ENCODE data around the gene RPS6KC1.
"Not testable (repeated sequence)": the region's sequence is repeated elsewhere in the genome, so short reads cannot be mapped to it uniquely, and the experiment has no call there.

RPS6KC1 gene

DNA sequence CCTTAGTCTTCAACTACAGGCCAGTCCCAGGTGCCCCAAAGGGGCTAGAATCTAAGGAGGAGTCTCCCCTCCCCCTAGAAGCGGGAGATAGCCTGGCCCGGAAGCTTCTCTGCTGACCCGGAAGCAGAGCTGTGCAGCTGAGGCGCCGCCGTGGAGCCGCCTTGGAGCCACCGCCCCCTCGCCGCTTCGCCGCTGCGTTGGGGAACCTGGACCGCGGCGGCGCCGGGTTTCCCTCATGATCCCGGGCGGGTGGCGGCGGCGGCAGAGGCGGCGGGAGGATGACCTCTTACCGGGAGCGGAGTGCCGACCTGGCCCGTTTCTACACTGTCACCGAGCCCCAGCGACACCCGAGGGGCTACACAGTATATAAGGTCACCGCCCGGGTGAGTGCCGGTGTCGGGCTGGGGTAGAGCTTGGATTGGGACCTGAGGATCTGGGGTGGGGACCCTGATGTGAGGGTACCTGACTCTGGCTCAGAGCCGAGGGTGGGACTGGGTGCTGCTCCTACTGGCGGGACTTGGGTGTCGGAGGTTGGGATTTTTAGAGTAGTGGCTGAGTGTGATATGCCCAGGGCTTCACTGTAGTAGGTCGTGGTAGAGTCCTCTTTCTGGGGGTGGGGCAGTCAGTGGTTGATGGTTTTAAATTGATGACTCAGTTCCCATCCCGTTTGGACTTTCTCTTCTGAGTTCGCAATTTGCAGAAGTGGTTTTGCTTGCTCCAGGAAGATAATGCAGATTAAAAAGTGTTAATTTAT lies at the start of gene RPS6KC1:
Gene RPS6KC1 (plus strand): TSS at position 115 of the 754 bp plus-strand sequence. CDS start 164 bp downstream, at position 279.
- peak; percentile 41 for DNase-seq (ENCODE audit: low read depth)

GRCh38 chr1:213003256-213003655 lies 47.8 kb upstream of the RPS6KC1 start:
- DNase-seq (ENCODE audit: low read depth), result no peak

GRCh38 chr1:213008564-213008963 lies 42.5 kb upstream of the RPS6KC1 start:
- no peak for DNase-seq (ENCODE audit: low read depth)

- DNase-seq (ENCODE audit: low read depth), result no peak
These were observed 36.4 kb upstream of the RPS6KC1 start for GRCh38 chr1:213014642-213015041.

GRCh38 chr1:213015099-213016050 lies 35.7 kb upstream of the RPS6KC1 start, which contains the start of gene ANGEL2:
Gene ANGEL2 (minus strand): TSS chr1:213015867. CDS start chr1:213015671, 196 bp downstream.
- peak; percentile 89 for DNase-seq (ENCODE audit: low read depth)

- DNase-seq (ENCODE audit: low read depth), result no peak
These were observed 33.4 kb upstream of the RPS6KC1 start for GRCh38 chr1:213017447-213018273.

DNA sequence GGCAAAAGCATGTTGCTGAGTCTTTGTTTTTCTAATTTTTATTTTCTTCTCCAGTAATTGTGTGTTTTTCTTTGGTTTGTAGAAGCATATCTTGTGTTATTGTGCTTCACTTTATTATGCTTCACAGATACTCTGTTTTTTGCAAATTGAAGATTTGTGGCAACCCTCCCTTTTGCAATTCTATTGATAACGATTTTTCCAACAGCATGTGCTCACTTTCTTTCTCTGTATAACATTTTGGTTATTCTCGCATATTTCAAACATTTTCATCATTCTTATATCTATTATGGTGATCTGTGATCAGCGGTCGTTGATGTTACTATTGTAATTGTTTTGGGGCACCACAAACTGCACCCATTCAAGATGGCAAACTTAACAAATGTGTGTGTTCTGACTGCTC lies 31.6 kb upstream of the RPS6KC1 start:
- DNase-seq (ENCODE audit: low read depth), result no peak

GRCh38 chr1:213020016-213020415 lies 31.0 kb upstream of the RPS6KC1 start:
- no peak for DNase-seq (ENCODE audit: low read depth)

GRCh38 chr1:213027024-213027423 lies 24.0 kb upstream of the RPS6KC1 start:
- not testable (repeated sequence) for DNase-seq (ENCODE audit: low read depth)

- no peak for DNase-seq (ENCODE audit: low read depth)
These were observed 18.4 kb upstream of the RPS6KC1 start for GRCh38 chr1:213032651-213033050.

DNA sequence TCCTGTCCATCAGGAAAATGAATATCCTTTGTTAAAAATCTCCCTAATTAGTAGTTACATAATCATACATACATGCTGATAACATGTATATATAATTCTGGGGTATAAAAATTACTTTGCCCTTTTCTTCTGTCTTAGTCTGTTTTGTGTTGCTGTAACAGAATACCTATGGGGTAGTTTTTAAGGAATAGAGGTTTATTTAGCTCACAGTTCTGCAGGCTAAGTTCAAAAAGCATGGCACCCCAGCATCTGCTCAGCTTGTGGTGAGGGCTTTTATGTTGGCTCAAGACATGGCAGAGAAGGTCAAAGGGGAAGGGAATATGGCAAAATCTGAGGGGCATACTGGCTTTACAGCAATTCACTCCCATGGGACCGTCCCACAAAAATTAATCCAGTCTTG lies 16.3 kb upstream of the RPS6KC1 start:
- no peak for DNase-seq (ENCODE audit: low read depth)

DNA sequence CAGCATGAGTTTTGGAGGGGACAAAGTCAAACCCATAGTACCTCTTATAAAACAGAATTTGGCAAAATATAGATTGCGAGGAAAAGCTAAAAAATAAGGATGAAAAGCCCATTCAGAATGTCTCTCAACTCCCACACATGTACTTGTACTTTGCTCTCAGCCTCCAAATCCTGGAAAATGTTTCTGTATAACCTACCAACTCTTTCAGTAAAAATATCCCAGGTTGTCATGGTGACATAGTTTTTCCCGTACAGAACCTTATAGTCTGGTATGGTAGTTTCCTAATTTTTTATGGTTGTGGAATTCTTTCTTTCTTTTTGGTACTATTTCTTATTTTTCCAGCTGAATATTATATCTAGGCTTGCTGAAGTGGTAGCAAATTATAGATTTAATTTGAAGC lies 15.5 kb upstream of the RPS6KC1 start:
- DNase-seq (ENCODE audit: low read depth), result no peak

GRCh38 chr1:213041443-213041842 lies 9.6 kb upstream of the RPS6KC1 start:
- peak; percentile 9 for DNase-seq (ENCODE audit: low read depth)

GRCh38 chr1:213045321-213046226 lies 5.5 kb upstream of the RPS6KC1 start:
- DNase-seq (ENCODE audit: low read depth), result not testable (repeated sequence)

- DNase-seq (ENCODE audit: low read depth), result no peak
These were observed 1.8 kb upstream of the RPS6KC1 start for GRCh38 chr1:213049232-213049631.

- DNase-seq (ENCODE audit: low read depth), result no peak
These were observed 305 bp upstream of the RPS6KC1 start for GRCh38 chr1:213050745-213051126.

DNA sequence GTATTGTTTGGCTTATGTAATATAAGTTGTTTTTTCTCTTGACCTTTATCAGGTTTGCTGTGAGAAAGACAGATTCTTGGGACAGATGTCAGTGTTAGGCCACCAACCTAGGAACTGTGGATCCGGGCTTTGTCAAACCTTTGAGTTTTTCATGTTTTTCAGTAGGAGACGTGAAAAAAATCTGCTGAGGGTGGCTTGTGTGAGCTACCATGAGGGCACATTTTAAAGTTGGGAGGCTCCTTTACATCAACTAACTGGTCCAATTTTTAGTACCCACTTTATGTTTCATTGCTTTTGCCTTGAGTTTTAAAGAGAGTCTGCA lies 801 bp downstream of the RPS6KC1 start:
- no peak for DNase-seq (ENCODE audit: low read depth)

DNA sequence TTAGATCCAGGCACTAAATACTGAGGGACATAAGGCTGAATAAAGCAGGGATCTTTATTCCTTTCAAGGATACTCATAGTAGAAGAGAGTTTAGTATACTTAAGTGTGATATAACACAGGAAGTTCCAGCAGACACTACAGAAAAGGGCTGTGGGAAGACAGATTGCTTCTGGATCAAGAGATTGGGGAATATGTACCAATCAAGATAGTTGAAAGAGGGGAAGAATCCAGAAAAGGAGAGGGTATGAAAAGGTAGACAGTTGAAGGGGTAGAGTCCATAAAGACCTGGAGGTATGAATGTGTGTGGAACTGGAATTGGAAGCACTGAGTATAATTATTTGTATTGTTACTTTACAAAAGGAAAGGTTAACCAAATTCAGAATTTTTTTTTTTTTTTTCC lies 2.4 kb downstream of the RPS6KC1 start:
- DNase-seq (ENCODE audit: low read depth), result no peak

DNA sequence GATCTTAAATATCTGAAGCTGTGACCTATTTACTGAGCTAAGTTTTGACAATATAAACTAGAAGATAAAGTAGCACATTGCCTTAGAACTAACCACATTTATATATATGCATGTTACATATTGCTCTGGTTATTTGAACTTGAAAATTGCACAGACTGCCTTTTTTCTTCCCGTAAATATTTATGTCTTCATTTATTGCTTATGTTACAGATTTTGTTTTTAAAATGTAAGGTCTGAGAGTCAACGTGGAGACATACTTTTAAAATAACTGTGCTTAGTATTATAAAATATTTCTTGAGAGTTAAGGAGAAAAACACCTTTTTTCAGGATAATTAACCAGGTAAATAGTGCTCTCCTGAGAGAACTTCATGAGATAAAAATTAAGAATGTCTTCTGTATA lies 3.1 kb downstream of the RPS6KC1 start:
- DNase-seq (ENCODE audit: low read depth), result no peak

- DNase-seq (ENCODE audit: low read depth), result no peak
These were observed 3.9 kb downstream of the RPS6KC1 start for GRCh38 chr1:213054733-213055591.

Data from GM04503 (cell line).